GM18526 (cell line): Measurements from ENCODE around the gene IGF2BP1.

Experiments
- POLR2A ChIP-seq: IDR thresholded peaks from 3 replicates; pipeline ENCODE4 v1.6.1; 2011; ENCODE audit not compliant: insufficient read length; ENCODE audit errors: extremely low read depth

Gene IGF2BP1

DNA sequence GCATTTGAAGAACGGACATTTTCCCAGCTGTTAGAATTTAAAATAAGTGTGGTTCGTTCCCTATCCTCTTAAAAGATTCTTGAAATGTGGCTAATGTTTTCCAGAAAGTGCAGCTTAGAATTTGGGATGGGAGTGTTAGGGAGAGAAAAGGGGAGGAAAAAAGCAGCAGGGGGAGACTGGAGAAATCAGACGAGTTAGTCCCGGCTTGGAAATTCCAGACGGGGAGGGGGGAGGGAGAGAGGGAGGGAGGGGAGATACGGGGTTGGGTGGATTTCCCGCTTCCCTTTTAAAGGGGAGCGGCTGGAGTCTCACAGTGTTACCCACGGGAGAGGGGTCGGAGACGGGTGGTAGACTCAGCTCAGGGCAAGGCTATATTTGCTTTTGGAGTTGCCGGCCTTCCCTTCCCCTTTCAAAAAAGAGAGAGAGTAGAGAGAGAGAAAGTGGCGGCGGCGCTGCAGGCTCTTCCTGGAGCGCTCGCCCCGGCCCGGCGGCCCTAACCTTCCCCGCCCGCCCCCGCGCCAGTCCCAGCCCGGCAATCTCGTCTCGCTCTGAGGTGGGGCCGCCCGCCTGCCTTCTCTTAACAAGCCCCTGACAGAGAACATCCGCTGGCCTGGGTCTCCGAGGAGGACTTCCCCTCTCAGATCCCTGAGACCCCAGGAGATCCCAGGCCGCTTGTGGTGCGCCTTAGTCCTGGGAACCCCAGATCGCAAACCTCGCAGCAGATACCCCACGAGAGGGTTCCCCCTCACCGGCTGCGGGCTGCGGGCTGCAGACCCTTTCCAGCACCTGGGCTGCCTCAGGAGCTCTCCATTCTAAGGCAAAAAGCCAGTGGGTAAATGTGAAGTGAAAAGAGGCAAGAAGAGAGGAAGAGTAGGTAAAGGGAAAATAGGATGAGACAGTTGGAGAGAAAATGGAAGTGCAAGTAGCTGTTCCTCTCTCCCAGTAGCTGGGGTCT, 6.6 kb downstream of the IGF2BP1 start:
- no peak for TF ChIP-seq POLR2A

DNA sequence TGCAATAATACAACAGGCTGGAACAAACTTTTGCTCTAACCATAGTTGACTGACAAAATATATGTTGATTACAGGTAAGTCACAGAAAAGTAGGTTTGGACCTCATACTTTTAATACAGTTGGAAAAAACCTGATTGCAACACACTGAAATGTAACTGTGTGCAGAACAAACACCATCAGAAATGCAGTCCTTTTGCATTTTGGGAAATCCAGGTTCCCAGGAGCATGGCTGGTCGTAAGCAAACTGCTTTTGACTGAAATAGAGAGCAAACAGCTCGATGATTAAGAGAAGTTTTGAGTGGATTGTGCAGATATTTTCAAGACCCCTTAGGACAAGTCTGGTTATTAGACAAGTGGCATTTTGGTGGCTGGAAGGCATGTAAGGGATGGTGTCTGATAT, 8.0 kb downstream of the IGF2BP1 start:
- no peak for TF ChIP-seq POLR2A

DNA sequence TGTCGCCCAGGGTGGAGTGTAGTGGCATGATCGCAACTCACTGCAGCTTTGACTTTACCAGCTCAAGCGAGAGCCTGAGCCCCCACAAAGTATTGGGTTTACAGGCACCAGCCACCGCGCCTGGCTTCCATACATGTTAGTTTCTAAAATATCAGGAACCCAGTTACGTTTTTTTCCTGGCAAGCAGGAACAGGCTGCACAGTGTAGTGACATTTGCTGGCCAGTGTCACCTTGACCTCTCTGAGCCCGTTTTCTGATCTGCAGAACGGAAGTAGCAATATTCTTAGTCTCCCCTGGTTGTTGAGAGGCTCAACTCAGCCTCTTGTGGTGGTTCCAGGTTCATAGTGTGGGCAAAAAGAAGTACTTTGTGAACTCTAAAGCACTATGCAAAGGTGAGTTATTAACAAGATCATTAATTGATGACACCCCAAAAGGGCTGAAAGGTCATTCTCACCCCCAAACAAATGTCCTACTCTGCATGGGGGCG, 15.6 kb downstream of the IGF2BP1 start:
- no peak for TF ChIP-seq POLR2A

DNA sequence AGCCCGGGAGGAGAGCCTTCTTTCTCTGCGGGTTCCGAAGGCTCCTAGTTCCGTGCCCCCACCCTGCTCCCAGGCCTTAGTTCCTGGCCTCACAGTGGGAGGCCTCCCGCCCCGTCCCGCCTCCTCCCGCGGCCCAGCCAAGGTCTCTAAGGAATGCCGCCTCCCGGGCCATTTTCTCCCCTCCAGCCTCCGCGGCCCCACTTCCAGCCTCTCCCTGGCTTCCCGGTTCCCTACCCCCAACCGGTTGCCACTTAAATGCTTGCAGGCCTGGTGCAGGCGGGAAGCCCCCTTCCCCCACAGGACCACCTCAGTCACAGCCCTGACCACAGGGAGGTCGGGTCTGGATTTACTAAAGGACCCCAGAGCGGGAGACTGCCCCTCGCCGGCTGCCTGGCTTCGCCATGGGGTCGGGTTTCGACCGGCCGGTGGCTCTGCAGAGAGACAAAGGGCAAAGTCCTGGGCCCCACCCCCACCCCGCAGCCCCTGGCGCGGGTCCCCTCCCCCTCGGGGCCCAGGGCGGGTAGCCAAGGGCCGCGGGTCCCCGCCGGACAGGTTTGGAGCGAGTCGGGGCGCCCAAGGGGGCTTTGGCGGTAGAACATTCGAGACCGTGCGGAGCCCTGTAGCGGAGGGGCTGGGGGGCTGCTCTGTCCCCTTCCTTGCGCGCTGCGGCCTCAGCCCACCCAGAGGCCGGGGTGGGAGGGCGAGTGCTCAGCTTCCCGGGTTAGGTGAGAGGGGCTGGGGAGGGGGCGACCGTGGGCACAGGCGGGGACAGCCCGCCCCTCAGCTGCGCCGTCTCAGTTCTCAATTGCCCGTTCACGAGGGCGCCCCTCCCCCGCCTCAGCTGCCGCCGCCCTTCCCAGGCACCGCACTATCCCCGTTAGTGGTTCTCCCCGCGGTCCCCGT, 16.4 kb downstream of the IGF2BP1 start:
- TF ChIP-seq POLR2A: no peak

DNA sequence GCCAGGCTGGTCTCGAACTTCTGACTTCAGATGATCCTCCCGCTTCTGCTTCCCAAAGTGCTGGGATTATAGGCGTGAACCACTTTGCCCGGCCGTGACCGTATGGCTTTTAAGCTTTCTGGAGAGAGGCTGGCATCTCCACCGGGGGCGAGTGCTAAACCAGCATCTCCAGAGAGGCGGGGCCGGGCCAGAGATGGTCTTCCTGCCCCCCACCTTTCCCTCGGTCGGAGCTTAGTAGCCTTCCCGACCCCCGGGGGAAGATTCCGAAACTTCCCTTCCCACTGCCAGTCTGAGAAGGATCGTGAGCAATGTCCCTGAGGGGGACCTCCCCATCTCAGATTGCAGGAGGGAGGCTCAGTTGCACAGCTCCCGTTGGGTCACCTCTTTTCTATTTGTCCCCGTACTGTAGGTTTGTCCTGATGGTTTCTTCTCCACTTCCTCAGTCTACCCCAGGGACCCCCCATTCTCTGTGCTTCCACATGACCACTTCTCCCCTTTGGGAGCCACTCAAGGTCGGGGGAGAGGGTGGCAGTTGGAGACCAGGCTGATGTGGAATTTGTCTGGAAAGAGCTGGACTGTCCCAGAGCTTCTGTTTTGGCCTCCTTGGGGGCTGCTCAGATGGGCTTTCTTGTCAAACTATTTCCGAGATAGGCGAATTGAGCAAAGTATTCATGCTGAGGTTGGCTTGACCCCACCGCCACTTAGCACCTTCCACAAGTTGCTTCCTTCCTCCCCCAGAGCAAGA, 18.2 kb downstream of the IGF2BP1 start:
- no peak for TF ChIP-seq POLR2A

DNA sequence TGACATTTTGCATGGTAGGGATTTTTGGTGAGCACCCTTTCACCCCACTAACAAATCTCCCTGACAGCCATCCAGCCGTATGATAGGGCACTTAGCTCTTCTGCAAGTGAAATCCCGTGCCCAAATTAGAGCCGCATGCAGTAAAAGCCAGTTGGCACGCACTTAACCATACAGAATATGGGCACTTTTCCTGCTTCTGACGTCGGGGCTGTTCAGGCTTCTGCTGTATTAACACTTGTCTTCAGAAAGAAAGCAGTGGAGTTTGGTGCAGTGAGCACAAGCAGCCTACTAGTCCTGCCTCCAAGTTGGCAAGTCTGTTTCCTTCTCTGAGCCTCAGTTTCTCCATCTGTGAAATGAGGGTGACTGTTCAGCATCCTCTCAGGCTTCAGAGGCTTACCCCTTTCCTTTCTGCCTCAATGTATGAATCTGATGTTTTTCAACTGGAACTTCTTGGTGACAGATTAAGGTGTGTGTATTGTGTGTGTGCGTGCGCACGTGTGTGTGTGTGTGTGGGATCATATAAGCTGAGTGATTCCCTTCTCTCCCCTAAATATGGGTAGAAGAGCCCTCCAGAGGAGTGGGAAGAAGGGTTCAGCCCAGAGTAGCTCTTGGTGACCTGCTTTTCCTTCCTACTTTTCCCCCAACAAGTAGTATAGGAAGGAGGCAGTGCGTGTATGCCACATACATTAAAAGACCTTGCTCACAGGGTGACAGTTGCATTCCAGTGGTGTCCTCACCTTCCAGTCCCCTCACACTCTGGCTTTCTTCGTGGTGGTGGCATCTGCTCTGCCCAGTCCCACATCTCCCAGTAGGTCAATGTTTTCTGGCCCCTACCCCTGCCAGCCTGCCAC, 19.0 kb downstream of the IGF2BP1 start:
- TF ChIP-seq POLR2A: no peak

DNA sequence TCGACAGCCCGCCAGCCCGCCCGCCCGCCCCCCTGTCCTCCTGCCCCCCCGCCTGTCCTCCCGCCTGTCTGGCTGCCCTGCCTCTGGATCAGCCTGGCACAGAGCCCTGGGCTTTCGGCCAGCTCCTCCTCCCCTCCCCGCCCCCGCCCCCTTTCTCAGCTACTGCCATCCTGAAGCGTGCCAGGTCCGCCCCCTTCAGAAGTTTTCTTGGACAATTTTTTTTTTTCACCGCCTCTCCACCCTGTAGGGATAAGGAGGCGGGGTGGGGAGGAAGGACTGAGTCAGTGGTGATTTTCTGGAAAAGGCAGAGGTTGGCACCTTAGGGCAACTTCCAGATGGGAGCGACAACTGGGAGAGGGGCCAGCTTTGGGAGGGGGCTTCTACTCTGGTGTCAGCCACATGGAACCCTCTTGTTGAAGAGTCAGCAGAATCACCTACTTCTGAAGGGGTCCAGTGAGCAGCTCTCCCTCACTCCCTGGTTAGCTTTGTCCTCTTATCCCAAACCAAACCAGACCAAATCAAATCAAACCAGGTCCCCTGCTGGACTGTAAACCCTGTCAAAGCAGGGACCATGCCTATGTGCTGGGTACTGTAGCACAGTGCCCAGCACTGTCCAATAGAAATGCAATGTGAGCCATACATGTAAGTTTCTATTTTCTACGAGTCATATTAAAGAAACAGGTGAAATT, 19.7 kb downstream of the IGF2BP1 start:
- no peak for TF ChIP-seq POLR2A

DNA sequence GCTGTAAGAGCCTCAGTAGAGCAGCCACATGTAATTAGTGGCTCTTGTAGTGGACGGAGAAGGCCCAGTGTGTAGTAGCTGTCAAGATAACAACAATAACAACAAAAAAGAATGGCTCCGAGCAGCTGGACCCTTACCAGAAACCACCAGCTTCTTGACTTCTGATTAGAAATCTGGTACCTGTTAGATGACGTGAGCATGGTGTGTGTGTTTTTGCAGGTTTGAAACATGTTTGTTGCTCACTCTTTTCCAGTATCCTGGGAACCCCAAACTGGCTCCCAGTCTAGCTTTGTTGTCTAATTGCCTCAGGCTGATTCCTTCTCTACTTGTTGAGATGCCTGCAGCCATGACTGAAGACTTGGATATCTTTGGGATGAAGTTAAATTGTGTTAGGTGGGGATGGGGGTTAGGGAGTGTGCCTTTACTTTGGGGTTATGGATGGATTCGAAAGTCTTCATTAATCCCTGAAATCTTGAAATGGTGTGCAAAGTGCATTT, 21.0 kb downstream of the IGF2BP1 start:
- no peak for TF ChIP-seq POLR2A

DNA sequence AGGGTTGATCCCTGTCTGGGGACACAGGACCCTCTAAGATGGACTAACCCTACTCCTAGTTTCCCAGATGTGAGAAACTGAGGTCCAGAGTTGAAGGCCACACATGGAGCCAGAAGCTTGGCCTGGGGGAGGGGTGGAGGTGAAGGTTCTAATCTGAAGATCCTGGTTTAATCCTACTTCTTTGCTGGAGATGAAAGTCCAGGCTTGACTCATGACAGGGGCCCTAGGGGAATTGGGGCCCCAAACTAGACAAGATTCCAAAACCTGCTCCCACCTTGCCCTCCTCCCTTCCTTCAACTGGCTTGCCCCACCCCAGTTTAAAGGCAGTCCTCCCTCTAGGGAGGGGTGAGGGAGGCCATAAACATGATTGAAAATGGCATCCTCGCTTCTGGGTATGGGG, 21.6 kb downstream of the IGF2BP1 start:
- TF ChIP-seq POLR2A: no peak

DNA sequence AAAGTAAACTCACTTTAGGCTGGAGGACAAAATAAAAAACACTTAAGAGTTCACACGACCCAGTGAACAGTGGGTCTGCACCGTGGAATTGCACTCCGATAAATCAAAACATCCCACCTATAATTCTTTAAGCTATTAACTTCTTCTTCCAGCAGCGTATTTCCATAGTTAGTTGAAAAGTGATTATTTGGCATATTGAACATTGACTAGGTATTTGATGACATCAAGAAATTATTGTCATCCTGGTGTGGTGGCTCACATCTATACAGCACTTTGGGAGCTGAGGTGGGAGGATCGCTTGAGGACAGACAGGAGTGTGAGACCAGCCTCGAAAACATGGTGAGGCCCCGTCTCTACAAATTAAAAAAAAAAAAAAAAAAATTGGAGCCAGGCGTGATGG, 23.4 kb downstream of the IGF2BP1 start:
- no peak for TF ChIP-seq POLR2A

DNA sequence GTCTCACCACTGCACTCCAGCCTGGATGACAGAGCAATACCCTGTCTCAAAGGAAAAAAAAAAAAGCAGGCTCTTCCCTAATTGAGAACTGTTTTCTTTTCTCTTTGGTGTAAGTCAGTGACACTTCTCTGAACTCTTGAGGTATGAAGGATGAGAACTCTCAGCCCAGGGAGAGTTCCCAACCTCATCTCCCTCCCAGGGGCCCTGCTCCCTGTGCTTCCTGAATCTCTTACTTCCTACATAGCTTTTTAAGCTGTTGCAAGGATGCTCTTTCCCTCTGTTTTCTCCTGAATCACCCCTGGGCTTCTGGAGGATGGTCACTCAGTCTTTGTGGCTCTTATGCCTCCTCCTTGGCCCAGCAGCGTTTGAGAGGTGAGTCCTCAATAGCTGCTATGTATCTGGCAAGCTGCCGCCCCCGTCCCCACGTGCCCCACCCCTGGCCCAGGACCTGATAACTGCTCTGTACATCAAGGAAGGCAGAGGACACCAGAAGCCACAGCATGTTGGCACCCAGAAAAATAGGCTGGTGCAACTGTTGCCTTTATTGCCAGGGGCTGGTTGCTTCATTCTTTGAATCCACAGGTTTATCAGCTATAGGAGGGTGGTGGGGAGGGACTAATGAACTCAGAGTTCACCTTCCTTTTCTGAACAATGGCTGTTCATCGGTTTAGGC, 24.0 kb downstream of the IGF2BP1 start:
- TF ChIP-seq POLR2A: no peak

DNA sequence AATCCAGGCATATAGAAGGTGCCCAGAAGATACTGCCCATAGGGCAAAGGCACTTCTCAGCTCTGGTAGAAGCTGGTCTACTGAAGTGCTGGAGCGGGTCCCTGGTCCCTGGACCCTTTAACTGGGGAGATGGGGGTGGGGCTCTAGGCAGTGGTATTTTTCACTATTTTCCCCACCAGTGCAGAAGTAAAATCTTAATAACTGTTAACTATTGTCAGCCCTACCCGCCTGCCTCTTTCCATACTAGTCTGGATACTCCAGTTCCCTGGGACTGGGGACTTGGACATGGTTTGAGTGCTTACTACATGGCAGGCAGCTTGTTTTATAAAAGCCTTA, 24.6 kb downstream of the IGF2BP1 start:
- no peak for TF ChIP-seq POLR2A

DNA sequence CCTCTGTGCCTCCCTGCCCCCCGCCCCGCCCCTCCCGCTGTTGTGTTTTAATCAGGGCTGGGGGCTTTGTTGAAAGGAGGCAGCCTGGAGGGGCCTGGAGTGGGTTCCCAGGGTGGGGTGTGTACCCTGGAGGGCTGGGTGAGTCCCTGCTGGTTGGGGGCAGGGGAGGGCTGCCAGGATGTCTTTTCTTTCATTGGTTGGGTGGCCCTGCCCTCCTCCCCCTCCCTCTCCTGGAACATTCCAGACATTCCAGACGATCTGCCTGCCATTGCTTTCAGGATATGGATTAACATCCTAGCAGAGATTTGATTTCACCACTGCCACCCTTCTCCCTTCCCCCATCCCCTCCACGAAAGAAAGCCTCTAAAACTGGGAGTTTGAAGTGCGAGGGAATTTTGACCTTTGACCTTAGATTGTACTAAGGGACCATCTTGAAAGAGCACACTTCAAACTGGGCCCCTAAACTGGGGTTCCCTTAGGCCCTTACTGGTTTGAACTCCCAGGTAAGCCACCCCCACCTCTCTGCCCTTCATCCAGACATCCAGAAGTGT, 25.3 kb downstream of the IGF2BP1 start:
- TF ChIP-seq POLR2A: no peak
